GM12892 (cell line): ENCODE results near the gene PYGB.

Experiments used
- POLR2A ChIP-seq: IDR thresholded peaks from 2 replicates; pipeline ENCODE4 v1.6.1; 2011; ENCODE audit warnings: low read depth, low read length, control low read depth
- POLR2AphosphoS5 ChIP-seq: IDR thresholded peaks from 2 replicates; pipeline ENCODE4 v1.6.1; 2011; ENCODE audit warnings: low read depth, low read length, control low read depth
- TAF1 ChIP-seq: IDR thresholded peaks from 2 replicates; pipeline ENCODE4 v1.6.1; 2011; ENCODE audit warnings: low read depth, mild to moderate bottlenecking, control low read depth, low read length, borderline replicate concordance

DNA sequence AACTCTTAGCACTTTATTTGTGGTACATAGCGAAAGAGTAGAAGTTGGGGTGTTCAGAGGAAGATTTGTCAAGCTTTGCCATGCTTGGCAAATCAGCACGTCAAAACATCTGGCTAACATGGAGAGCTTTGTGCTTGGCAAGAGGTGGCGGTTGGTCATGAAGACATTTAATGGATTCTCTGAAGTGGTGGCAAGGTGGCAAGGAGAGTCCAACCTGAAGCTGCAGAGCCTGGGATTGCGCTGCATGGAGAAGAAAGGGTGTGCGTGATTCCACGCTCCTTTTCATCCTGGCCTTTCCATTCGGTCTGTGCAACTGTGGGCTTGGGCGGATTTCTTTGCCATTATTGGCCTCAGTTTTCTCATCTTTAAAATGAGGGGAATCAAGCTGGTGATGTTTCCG is 3.1 kb downstream of the PYGB start:
- TF ChIP-seq POLR2A, result no peak
- no peak for TF ChIP-seq POLR2AphosphoS5
- TF ChIP-seq TAF1, result no peak
